SU-DHL-6 (cell line): Measurements from ENCODE around the gene IGSF10.

Experiments
- H2AFZ ChIP-seq: fragments of 200-600 bp; sonication (generic); 2 replicates; pipeline ENCODE4 v1.6.1; 2014; ENCODE audit warnings: low read depth, mild to moderate bottlenecking, moderate library complexity, mixed read lengths, antibody characterized with exemption, low read length; ENCODE audit not compliant: severe bottlenecking
- H3F3A ChIP-seq: fragments of 200-600 bp; shearing (Covaris generic); 2 replicates; pipeline ENCODE4 v1.6.0; 2016; ENCODE audit warnings: antibody characterized with exemption, mild to moderate bottlenecking; ENCODE audit not compliant: insufficient read depth
- H3K27ac ChIP-seq: fragments of 200-600 bp; sonication (generic); 2 replicates; pipeline ENCODE4 v1.5.1; 2016; ENCODE audit warnings: low read depth, mild to moderate bottlenecking, low read length, moderate library complexity, mixed read lengths
- H3K27me3 ChIP-seq: fragments of 200-600 bp; sonication (generic), shearing (Covaris generic); 2 replicates; pipeline ENCODE4 v1.6.0; 2014; ENCODE audit warnings: mild to moderate bottlenecking, low read length
- H3K36me3 ChIP-seq: fragments of 200-600 bp; sonication (generic); 2 replicates; pipeline ENCODE4 v1.6.1; 2014; ENCODE audit warnings: mild to moderate bottlenecking, low read length, mixed read lengths
- H3K4me2 ChIP-seq: fragments of 300-600, 200-600 bp; shearing (Covaris generic), sonication (generic); 2 replicates; pipeline ENCODE4 v1.6.0; 2014; ENCODE audit warnings: low read length, low read depth, mild to moderate bottlenecking; ENCODE audit not compliant: poor library complexity, severe bottlenecking
- H3K4me3 ChIP-seq: fragments of 200-600 bp; sonication (generic); 2 replicates; pipeline ENCODE4 v1.5.1; 2014; ENCODE audit warnings: antibody characterized with exemption, low read length, mild to moderate bottlenecking, mixed read lengths; ENCODE audit not compliant: insufficient read depth, poor library complexity, severe bottlenecking
- H3K79me2 ChIP-seq: fragments of 200-600 bp; sonication (generic); 2 replicates; pipeline ENCODE4 v1.6.1; 2014; ENCODE audit warnings: mild to moderate bottlenecking, low read length, moderate library complexity; ENCODE audit not compliant: insufficient read depth
- H3K9ac ChIP-seq: fragments of 200-600 bp; sonication (generic); 2 replicates; pipeline ENCODE4 v1.7.0; 2014; ENCODE audit warnings: mild to moderate bottlenecking, low read length
- H3K9me2 ChIP-seq: fragments of 200-600 bp; sonication (generic); replicated peaks from 2 replicates; pipeline ENCODE4 v1.6.1; 2014; ENCODE audit warnings: low read length; ENCODE audit not compliant: insufficient read depth
- H3K9me3 ChIP-seq: fragments of 200-600 bp; sonication (generic); 2 replicates; pipeline ENCODE4 v1.6.1; 2014; ENCODE audit warnings: low read length, mixed read lengths; ENCODE audit not compliant: insufficient read depth
- H4K20me1 ChIP-seq: fragments of 200-600 bp; sonication (generic); 2 replicates; pipeline ENCODE4 v1.6.1; 2014; ENCODE audit warnings: low read depth, mild to moderate bottlenecking, antibody characterized with exemption, low read length, moderate library complexity, mixed read lengths
- CTCF ChIP-seq: fragments of 200-600 bp; sonication (generic); IDR thresholded peaks from one replicate; pipeline ENCODE4 v1.5.1; 2017; ENCODE audit warnings: antibody characterized with exemption, mild to moderate bottlenecking, low read length, moderate library complexity; ENCODE audit not compliant: insufficient read depth, poor library complexity, severe bottlenecking
- EZH2phosphoT487 ChIP-seq: fragments of 200-600 bp; sonication (generic), shearing (Covaris generic); conservative IDR thresholded peaks from 2 replicates; pipeline ENCODE4 v1.6.1; 2018; ENCODE audit warnings: mild to moderate bottlenecking, antibody characterized with exemption, low read length, moderate library complexity, mixed read lengths

The IGSF10 gene

GRCh38 chr3:151467069-151467468 is 6.2 kb upstream of the IGSF10 start:
- Histone ChIP-seq H3K79me2 (no peaks in the 10 kb centered on the region), H3K9ac (no peak overlapping the region), H3K4me2 (no peak overlapping the region), H3K4me3 (no peak overlapping the region), H2AFZ (no peak overlapping the region), H3F3A (no peaks in the 10 kb centered on the region), H3K9me3 (no peaks in the 10 kb centered on the region), H3K27ac (no peak overlapping the region), H4K20me1 (no peaks in the 10 kb centered on the region), H3K36me3 (no peaks in the 10 kb centered on the region), H3K9me2 (no peaks in the 10 kb centered on the region), H3K27me3 (no peaks in the 10 kb centered on the region)
- no peak for TF ChIP-seq EZH2phosphoT487
- no peak for TF ChIP-seq CTCF

- no peak overlapping the region for H3K27ac ChIP-seq
- no peaks in the 10 kb centered on the region for H3K9me2 ChIP-seq
- H3K9me3 ChIP-seq, result no peaks in the 10 kb centered on the region
- H2AFZ ChIP-seq, result no peak overlapping the region
- no peaks in the 10 kb centered on the region for H3K36me3 ChIP-seq
- no peaks in the 10 kb centered on the region for H3K27me3 ChIP-seq
- H3K4me2 ChIP-seq, result no peak overlapping the region
- no peak overlapping the region for H3K4me3 ChIP-seq
- H3K9ac ChIP-seq, result no peak overlapping the region
- no peak for TF ChIP-seq EZH2phosphoT487
- TF ChIP-seq CTCF, result no peak
- no peaks in the 10 kb centered on the region for H3K79me2 ChIP-seq
- H3F3A ChIP-seq, result no peaks in the 10 kb centered on the region
- H4K20me1 ChIP-seq, result no peaks in the 10 kb centered on the region
Observed at GRCh38 chr3:151462991-151463390, 2.1 kb upstream of the IGSF10 start.

GRCh38 chr3:151462278-151462780 is 1.5 kb upstream of the IGSF10 start:
- Histone ChIP-seq H3F3A (no peaks in the 10 kb centered on the region), H2AFZ (no peak overlapping the region), H4K20me1 (no peaks in the 10 kb centered on the region), H3K4me2 (no peak overlapping the region), H3K36me3 (no peaks in the 10 kb centered on the region), H3K9me2 (no peaks in the 10 kb centered on the region), H3K9ac (no peak overlapping the region), H3K9me3 (no peaks in the 10 kb centered on the region), H3K79me2 (no peaks in the 10 kb centered on the region), H3K27ac (no peak overlapping the region), H3K4me3 (no peak overlapping the region), H3K27me3 (no peaks in the 10 kb centered on the region)
- no peak for TF ChIP-seq EZH2phosphoT487

GRCh38 chr3:151460228-151460627 is 633 bp downstream of the IGSF10 start:
- H3F3A ChIP-seq, result no peaks in the 10 kb centered on the region
- H3K27ac ChIP-seq, result no peak overlapping the region
- no peak overlapping the region for H3K9ac ChIP-seq
- no peaks in the 10 kb centered on the region for H4K20me1 ChIP-seq
- H3K36me3 ChIP-seq, result no peaks in the 10 kb centered on the region
- H3K79me2 ChIP-seq, result no peaks in the 10 kb centered on the region
- TF ChIP-seq CTCF, result no peak
- no peak overlapping the region for H3K4me3 ChIP-seq
- no peak overlapping the region for H3K4me2 ChIP-seq
- no peaks in the 10 kb centered on the region for H3K27me3 ChIP-seq
- H3K9me2 ChIP-seq, result no peaks in the 10 kb centered on the region
- H2AFZ ChIP-seq, result no peak overlapping the region
- no peaks in the 10 kb centered on the region for H3K9me3 ChIP-seq
